ENCODE results near the gene DPYD. TPM values are rescaled to one million over a fixed set of nuclear protein-coding genes. Genes with fewer than 3 reads are reported as not detected.
A peak's percentile ranks its signal among the peaks of the same experiment; 100 is the strongest.

DPYD gene
- total RNA-seq, 1 donor from 2014 or later, result 8.8 TPM

GRCh38 chr1:97593192-97593591 is 327.6 kb downstream of the DPYD start:
- Mint-ChIP-seq H3K4me1 (ENCODE audit: low read depth, unreplicated experiment) (no peaks in the 10 kb centered on the region), H3K4me3 (ENCODE audit: unreplicated experiment) (no peak overlapping the region)

GRCh38 chr1:97588772-97589171 is 332.1 kb downstream of the DPYD start:
- Histone ChIP-seq H3K9ac (ENCODE audit: low read length) (no peak overlapping the region), H4K20me1 (ENCODE audit: insufficient read depth, low read length) (no peaks in the 10 kb centered on the region), H3K79me2 (ENCODE audit: insufficient read depth, low read length) (no peaks in the 10 kb centered on the region), H3K4me3 (ENCODE audit: insufficient read depth, low read depth, low read length) (no peak overlapping the region), H2AFZ (ENCODE audit: low read depth, low read length) (no peak overlapping the region), H3K27me3 (ENCODE audit: insufficient read depth, low read length) (no peaks in the 10 kb centered on the region), H3K4me1 (ENCODE audit: insufficient read depth, low read length) (no peaks in the 10 kb centered on the region), H3K27ac (ENCODE audit: low read depth, low read length) (no peak overlapping the region), H3K4me2 (ENCODE audit: low read length) (no peak overlapping the region), H3K9me3 (ENCODE audit: insufficient read depth, low read depth, low read length) (no peaks in the 10 kb centered on the region), H3K36me3 (ENCODE audit: insufficient read depth, low read length) (no peaks in the 10 kb centered on the region)
- Mint-ChIP-seq H3K27me3 (ENCODE audit: low read depth, unreplicated experiment) (no peaks in the 10 kb centered on the region), H3K4me1 (ENCODE audit: low read depth, unreplicated experiment) (no peaks in the 10 kb centered on the region), H3K9me3 (ENCODE audit: unreplicated experiment) (no peaks in the 10 kb centered on the region), H3K27ac (ENCODE audit: unreplicated experiment) (no peak overlapping the region), H3K4me3 (ENCODE audit: unreplicated experiment) (no peak overlapping the region), H3K36me3 (ENCODE audit: low read depth, unreplicated experiment) (peaks cover 3% of the 10 kb centered on the region)
- no peak for FAIRE-seq
- no peak for DNase-seq (ENCODE audit: low read depth)
- TF ChIP-seq CTCF (IDR thresholded peaks at IDR 0.05; ENCODE audit: insufficient read depth, low read depth, low read length), result no peak
- TF ChIP-seq EZH2 (IDR thresholded peaks at IDR 0.05; ENCODE audit: insufficient read depth, low read length), result no peak

More at GRCh38 chr1:97593192-97593591, 327.6 kb downstream of the DPYD start:
- no peak overlapping the region for H3K27ac Mint-ChIP-seq (ENCODE audit: unreplicated experiment)
- Histone ChIP-seq H4K20me1 (ENCODE audit: insufficient read depth, low read length) (no peaks in the 10 kb centered on the region), H3K36me3 (ENCODE audit: insufficient read depth, low read length) (no peaks in the 10 kb centered on the region), H3K79me2 (ENCODE audit: insufficient read depth, low read length) (no peaks in the 10 kb centered on the region), H3K4me1 (ENCODE audit: insufficient read depth, low read length) (no peaks in the 10 kb centered on the region), H2AFZ (ENCODE audit: low read depth, low read length) (no peak overlapping the region), H3K27ac (ENCODE audit: low read depth, low read length) (no peak overlapping the region), H3K9ac (ENCODE audit: low read length) (no peak overlapping the region), H3K27me3 (ENCODE audit: insufficient read depth, low read length) (no peaks in the 10 kb centered on the region), H3K4me3 (ENCODE audit: insufficient read depth, low read depth, low read length) (no peak overlapping the region), H3K9me3 (ENCODE audit: insufficient read depth, low read depth, low read length) (no peaks in the 10 kb centered on the region), H3K4me2 (ENCODE audit: low read length) (no peak overlapping the region)
- DNase-seq (ENCODE audit: low read depth) (no peak), FAIRE-seq (no peak)
- TF ChIP-seq EZH2 (IDR thresholded peaks at IDR 0.05; ENCODE audit: insufficient read depth, low read length) (no peak), CTCF (IDR thresholded peaks at IDR 0.05; ENCODE audit: insufficient read depth, low read depth, low read length) (no peak)
- H3K9me3 Mint-ChIP-seq (ENCODE audit: unreplicated experiment), result no peaks in the 10 kb centered on the region
- peaks cover 3% of the 10 kb centered on the region for H3K36me3 Mint-ChIP-seq (ENCODE audit: low read depth, unreplicated experiment)
- no peaks in the 10 kb centered on the region for H3K27me3 Mint-ChIP-seq (ENCODE audit: low read depth, unreplicated experiment)

GRCh38 chr1:97581614-97582051 is 339.2 kb downstream of the DPYD start:
- Mint-ChIP-seq H3K4me1 (ENCODE audit: low read depth, unreplicated experiment) (peaks cover 9% of the 10 kb centered on the region), H3K27me3 (ENCODE audit: low read depth, unreplicated experiment) (no peaks in the 10 kb centered on the region), H3K4me3 (ENCODE audit: unreplicated experiment) (peak overlapping the region; percentile 23), H3K36me3 (ENCODE audit: low read depth, unreplicated experiment) (no peaks in the 10 kb centered on the region), H3K9me3 (ENCODE audit: unreplicated experiment) (no peaks in the 10 kb centered on the region), H3K27ac (ENCODE audit: unreplicated experiment) (peak overlapping the region; percentile 56)
- peak; percentile 80 for FAIRE-seq
- peaks cover 5% of the 10 kb centered on the region for H3K4me1 ChIP-seq (ENCODE audit: insufficient read depth, low read length)
- H3K9ac ChIP-seq (ENCODE audit: low read length), result no peak overlapping the region
- no peaks in the 10 kb centered on the region for H3K27me3 ChIP-seq (ENCODE audit: insufficient read depth, low read length)
- no peaks in the 10 kb centered on the region for H3K9me3 ChIP-seq (ENCODE audit: insufficient read depth, low read depth, low read length)
- H2AFZ ChIP-seq (ENCODE audit: low read depth, low read length), result no peak overlapping the region
- H3K4me3 ChIP-seq (ENCODE audit: insufficient read depth, low read depth, low read length), result no peak overlapping the region
- peak overlapping the region; percentile 36 for H3K4me2 ChIP-seq (ENCODE audit: low read length)
- DNase-seq (ENCODE audit: low read depth), result peak; percentile 68
- no peak for TF ChIP-seq CTCF (IDR thresholded peaks at IDR 0.05; ENCODE audit: insufficient read depth, low read depth, low read length)
- no peak for TF ChIP-seq EZH2 (IDR thresholded peaks at IDR 0.05; ENCODE audit: insufficient read depth, low read length)
- H3K79me2 ChIP-seq (ENCODE audit: insufficient read depth, low read length), result no peaks in the 10 kb centered on the region
- no peaks in the 10 kb centered on the region for H3K36me3 ChIP-seq (ENCODE audit: insufficient read depth, low read length)
- peak overlapping the region; percentile 57 for H3K27ac ChIP-seq (ENCODE audit: low read depth, low read length)
- H4K20me1 ChIP-seq (ENCODE audit: insufficient read depth, low read length), result no peaks in the 10 kb centered on the region

Measured in astrocyte (in vitro differentiated cells and primary cell).